HG03575 (cell line): ENCODE measurements around the gene BRF1.

Source experiments
- ATAC-seq: cut with Tn5 transposase; IDR thresholded peaks from one replicate; pipeline ENCODE4 v1.9.1; 2021; ENCODE audit not compliant: unreplicated experiment, insufficient number of reproducible peaks, low FRiP score; ENCODE audit errors: extremely low read depth

BRF1 gene

GRCh38 chr14:105193916-105194782 is 106.7 kb downstream of the BRF1 start:
- ATAC-seq = no peak

- no peak for ATAC-seq
These were observed 107.7 kb downstream of the BRF1 start for GRCh38 chr14:105192866-105193731.

GRCh38 chr14:105187935-105188524 is 112.8 kb downstream of the BRF1 start:
- no peak for ATAC-seq

- ATAC-seq = no peak
These were observed 113.7 kb downstream of the BRF1 start for GRCh38 chr14:105187116-105187515.

GRCh38 chr14:105185973-105186372 is 114.8 kb downstream of the BRF1 start:
- ATAC-seq = no peak

- no peak for ATAC-seq
These were observed 115.8 kb downstream of the BRF1 start for GRCh38 chr14:105185001-105185400.

- ATAC-seq = no peak
These were observed 116.3 kb downstream of the BRF1 start for GRCh38 chr14:105184461-105184860.

GRCh38 chr14:105182296-105183020 is 118.3 kb downstream of the BRF1 start:
- ATAC-seq = no peak

GRCh38 chr14:105181549-105182295 is 119.1 kb downstream of the BRF1 start:
- ATAC-seq = no peak

GRCh38 chr14:105180592-105181548 is 119.9 kb downstream of the BRF1 start, which contains the start of gene NUDT14:
NUDT14 (minus strand) TSS chr14:105181312; CDS start chr14:105181209, 103 bp downstream.
- no peak for ATAC-seq

- no peak for ATAC-seq
These were observed 121.6 kb downstream of the BRF1 start for GRCh38 chr14:105179191-105179590.

- no peak for ATAC-seq
These were observed 122.0 kb downstream of the BRF1 start for GRCh38 chr14:105178868-105179140.

- no peak for ATAC-seq
These were observed 122.5 kb downstream of the BRF1 start for GRCh38 chr14:105178069-105178867.

- ATAC-seq = no peak
These were observed 123.7 kb downstream of the BRF1 start for GRCh38 chr14:105177082-105177481.

- no peak for ATAC-seq
These were observed 124.3 kb downstream of the BRF1 start for GRCh38 chr14:105176513-105176912.
